Panc1 (cell line): ENCODE data around the gene WFDC10A. TPM values are rescaled to one million over a fixed set of nuclear protein-coding genes. Genes with fewer than 3 reads are reported as not detected.

Experiments used
- ATAC-seq: fragments of 200-7000 bp; cut with Tn5 transposase; 2 replicates; pipeline ENCODE4 v1.9.1; 2020; ENCODE audit warnings: mild to moderate bottlenecking, moderate library complexity
- BruUV-seq: library from RNA; stranded (reverse); fragments of 400-500 nt; replicated peaks from 2 replicates; lab custom pipeline; 2021; lab: Mats Ljungman, UMichigan
- CTCF ChIA-PET: fragments of 300-600 bp; sonication (Branson Sonifier 250); formaldehyde crosslinking; loops from one replicate; lab custom pipeline; 2022; ENCODE audit warnings: antibody characterized with exemption; lab: Charles Lee
- POLR2A ChIA-PET: fragments of 300-600 bp; sonication (Branson Sonifier 250); formaldehyde crosslinking; loops from one replicate; lab custom pipeline; 2022; ENCODE audit warnings: antibody characterized with exemption; lab: Charles Lee
- DNase-seq: peaks from one replicate; pipeline ENCODE4 v3.0.0-alpha.2; 2010; ENCODE audit warnings: low read depth, low spot score
- H3K27ac ChIP-seq: 2 replicates; pipeline ENCODE4 v1.5.1; 2011; ENCODE audit warnings: mild to moderate bottlenecking, low read length, inconsistent platforms
- H3K27me3 ChIP-seq: fragments of 200-500 bp; sonication (Bioruptor generic); 2 replicates; pipeline ENCODE4 v1.6.0; 2014; ENCODE audit warnings: low read length, inconsistent platforms; ENCODE audit not compliant: control insufficient read depth, insufficient read depth
- H3K36me3 ChIP-seq: fragments of 200-500 bp; sonication (Bioruptor generic); 2 replicates; pipeline ENCODE4 v1.5.1; 2014; ENCODE audit warnings: inconsistent platforms, mild to moderate bottlenecking, low read length, moderate library complexity; ENCODE audit not compliant: control insufficient read depth, insufficient read depth
- H3K4me1 ChIP-seq: 2 replicates; pipeline ENCODE4 v1.5.1; 2011; ENCODE audit warnings: inconsistent platforms, mild to moderate bottlenecking, low read length, moderate library complexity; ENCODE audit not compliant: control insufficient read depth, insufficient read depth
- H3K4me3 ChIP-seq, 2 experiments: 2 replicates each; pipeline ENCODE4 v1.5.1; 2011 to 2012; ENCODE audit warnings: low read depth in 2 of 2, low read length in 2 of 2, mild to moderate bottlenecking in 2 of 2, inconsistent platforms in 1 of 2, moderate library complexity in 1 of 2
- H3K9me3 ChIP-seq: fragments of 200-500 bp; sonication (Bioruptor generic); 2 replicates; pipeline ENCODE4 v1.5.1; 2014; ENCODE audit warnings: low read depth, mild to moderate bottlenecking, inconsistent platforms, low read length, moderate library complexity; ENCODE audit not compliant: control insufficient read depth, insufficient read depth
- POLR2AphosphoS5 ChIP-seq: IDR thresholded peaks from 2 replicates; pipeline ENCODE4 v1.6.1; 2012; ENCODE audit warnings: mild to moderate bottlenecking, low read depth, low read length, moderate library complexity
- REST ChIP-seq, 2 experiments: IDR thresholded peaks; 2 replicates each; pipeline ENCODE4 v1.6.1; 2011 to 2012; ENCODE audit warnings: low read depth in 2 of 2, control low read depth in 1 of 2, low read length in 1 of 2, mild to moderate bottlenecking in 1 of 2, moderate library complexity in 1 of 2; ENCODE audit not compliant: insufficient read depth in 1 of 2
- SIN3A ChIP-seq: IDR thresholded peaks from 2 replicates; pipeline ENCODE4 v1.6.1; 2012; ENCODE audit warnings: low read depth, mild to moderate bottlenecking, low read length, moderate library complexity, borderline replicate concordance; ENCODE audit not compliant: insufficient read depth
- TCF7L2 ChIP-seq: IDR thresholded peaks from 2 replicates; pipeline ENCODE4 v1.6.1; 2011; ENCODE audit warnings: mild to moderate bottlenecking, low read depth, low read length, inconsistent platforms
- in situ Hi-C: cut with HindIII; loops from 2 replicates; pipeline ENCODE4 v1.10.0; 2016; ENCODE audit warnings: low sequenced_read_pairs, low pct_unique_long_range_greater_than_20kb
- intact Hi-C: fragments of 100-400 bp; cut with micrococcal nuclease; formaldehyde crosslinking; loops from one replicate; pipeline ENCODE4 v1.10.0; 2022; ENCODE audit not compliant: unreplicated experiment
- total RNA-seq: library from RNA; stranded (reverse); gene quantifications from one replicate; pipeline ENCODE4 v1.2.1, GENCODE V29; 2021; ENCODE audit not compliant: unreplicated experiment
- TF ChIP-seq, protein P1 (sequence below): fragments of 450-650 bp; IDR thresholded peaks from 2 replicates; pipeline ENCODE4 v1.5.1; 2017; ENCODE audit warnings: mild to moderate bottlenecking

The WFDC10A gene
- total RNA-seq, 1 experiment from 2014 or later, result not detected

GRCh38 chr20:45679650-45680049 lies 50.1 kb downstream of the WFDC10A start:
- no peaks in the 10 kb centered on the region for H3K4me1 ChIP-seq
- no peaks in the 10 kb centered on the region; the same call in 1 of the 2 replicates for H3K9me3 ChIP-seq
- BruUV-seq, result no TSS peak
- DNase-seq, result no peak
- no peaks in the 10 kb centered on the region for H3K27me3 ChIP-seq
- CTCF ChIA-PET, result no interaction called here
- POLR2A ChIA-PET, result no interaction called here
- TF ChIP-seq, protein P1, sequence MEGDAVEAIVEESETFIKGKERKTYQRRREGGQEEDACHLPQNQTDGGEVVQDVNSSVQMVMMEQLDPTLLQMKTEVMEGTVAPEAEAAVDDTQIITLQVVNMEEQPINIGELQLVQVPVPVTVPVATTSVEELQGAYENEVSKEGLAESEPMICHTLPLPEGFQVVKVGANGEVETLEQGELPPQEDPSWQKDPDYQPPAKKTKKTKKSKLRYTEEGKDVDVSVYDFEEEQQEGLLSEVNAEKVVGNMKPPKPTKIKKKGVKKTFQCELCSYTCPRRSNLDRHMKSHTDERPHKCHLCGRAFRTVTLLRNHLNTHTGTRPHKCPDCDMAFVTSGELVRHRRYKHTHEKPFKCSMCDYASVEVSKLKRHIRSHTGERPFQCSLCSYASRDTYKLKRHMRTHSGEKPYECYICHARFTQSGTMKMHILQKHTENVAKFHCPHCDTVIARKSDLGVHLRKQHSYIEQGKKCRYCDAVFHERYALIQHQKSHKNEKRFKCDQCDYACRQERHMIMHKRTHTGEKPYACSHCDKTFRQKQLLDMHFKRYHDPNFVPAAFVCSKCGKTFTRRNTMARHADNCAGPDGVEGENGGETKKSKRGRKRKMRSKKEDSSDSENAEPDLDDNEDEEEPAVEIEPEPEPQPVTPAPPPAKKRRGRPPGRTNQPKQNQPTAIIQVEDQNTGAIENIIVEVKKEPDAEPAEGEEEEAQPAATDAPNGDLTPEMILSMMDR, result no peak
- no peak for TF ChIP-seq TCF7L2
- TF ChIP-seq POLR2AphosphoS5, result no peak
- TF ChIP-seq REST (IDR thresholded peaks at IDR 0.05; ENCODE audit: insufficient read depth in 1 of 2, low read depth in 2 of 2, low read length in 1 of 2), result no peak
- no peak for TF ChIP-seq SIN3A
- intact Hi-C loops (no loop called here), in situ Hi-C loops (no loop called here)
- no peak overlapping the region for H3K4me3 ChIP-seq
- H3K27ac ChIP-seq, result no peak overlapping the region
- no peak for ATAC-seq
- no peaks in the 10 kb centered on the region for H3K36me3 ChIP-seq

Other genes starting within 250 kb of the WFDC10A start
- 55.4 TPM for gene DBNDD2, start 221.4 kb upstream of the WFDC10A start, total RNA-seq
- 108 TPM for gene PIGT, start 213.6 kb upstream of the WFDC10A start, total RNA-seq
- gene WFDC2, start 160.0 kb upstream of the WFDC10A start, total RNA-seq, result 1.6 TPM
- gene SPINT3, start 114.1 kb upstream of the WFDC10A start, total RNA-seq, result not detected
- gene WFDC6, start 90.3 kb upstream of the WFDC10A start, total RNA-seq, result not detected
- gene EPPIN, start 82.3 kb upstream of the WFDC10A start, total RNA-seq, result not detected
- gene WFDC8, start 50.5 kb upstream of the WFDC10A start, total RNA-seq, result not detected
- not detected for gene WFDC9, start 1.5 kb downstream of the WFDC10A start, total RNA-seq
- not detected for gene WFDC11, start 40.5 kb downstream of the WFDC10A start, total RNA-seq
- gene WFDC13, start 72.3 kb downstream of the WFDC10A start, total RNA-seq, result not detected
- gene WFDC10B, start 75.3 kb downstream of the WFDC10A start, total RNA-seq, result not detected
- gene SPINT4, start 92.6 kb downstream of the WFDC10A start, total RNA-seq, result not detected
- gene WFDC3, start 162.1 kb downstream of the WFDC10A start, total RNA-seq, result 1.1 TPM
- gene DNTTIP1, start 162.2 kb downstream of the WFDC10A start, total RNA-seq, result 48.8 TPM
- 173 TPM for gene UBE2C, start 182.9 kb downstream of the WFDC10A start, total RNA-seq
- 0.26 TPM for gene TNNC2, start 197.6 kb downstream of the WFDC10A start, total RNA-seq
- gene SNX21, start 204.1 kb downstream of the WFDC10A start, total RNA-seq, result 25.7 TPM
- gene ACOT8, start 227.7 kb downstream of the WFDC10A start, total RNA-seq, result 21.1 TPM
- 3.6 TPM for gene ZSWIM3, start 227.9 kb downstream of the WFDC10A start, total RNA-seq